Choroid plexus epithelial cell (primary cell): ENCODE data around the gene GPHA2.

Experiments
- DNase-seq: peaks from one replicate; pipeline ENCODE4 v3.0.0-alpha.2; 2010; ENCODE audit warnings: low read depth
- H3K4me3 ChIP-seq: 2 replicates; pipeline ENCODE4 v1.5.1; 2011; ENCODE audit warnings: low read depth, mild to moderate bottlenecking, control low read depth, low read length, moderate library complexity
- TF ChIP-seq, protein P1 (sequence below): conservative IDR thresholded peaks from 2 replicates; pipeline ENCODE4 v1.5.1; 2011; ENCODE audit warnings: low read depth, mild to moderate bottlenecking, control low read depth, inconsistent platforms, low read length, moderate library complexity

The GPHA2 gene

DNA sequence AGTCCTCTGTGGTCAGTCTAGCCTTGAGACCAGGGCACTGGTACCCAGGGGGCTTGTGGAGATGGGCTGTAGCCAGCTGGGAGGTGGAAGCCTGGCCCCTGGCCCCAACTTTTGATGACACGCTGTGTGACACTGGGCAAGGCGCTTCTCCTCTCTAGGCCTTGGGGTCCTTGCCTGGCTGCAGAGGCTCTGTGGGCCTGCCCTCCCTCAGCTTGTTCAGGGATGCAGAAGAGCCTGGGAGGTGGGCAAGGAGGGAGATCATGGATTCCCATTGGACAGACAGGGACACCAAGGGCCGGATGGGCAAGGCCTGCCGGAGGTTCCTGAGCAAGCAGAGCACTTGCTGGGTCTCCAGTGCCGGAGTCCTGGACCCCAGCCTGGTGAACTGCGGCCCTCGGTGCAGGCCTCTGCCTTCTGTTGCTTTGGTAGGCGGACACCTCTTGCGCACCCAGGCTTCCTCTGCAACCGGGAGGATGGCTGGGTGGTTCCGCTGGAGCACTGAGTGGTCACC lies 12.5 kb downstream of the GPHA2 start:
- TF ChIP-seq, protein P1, sequence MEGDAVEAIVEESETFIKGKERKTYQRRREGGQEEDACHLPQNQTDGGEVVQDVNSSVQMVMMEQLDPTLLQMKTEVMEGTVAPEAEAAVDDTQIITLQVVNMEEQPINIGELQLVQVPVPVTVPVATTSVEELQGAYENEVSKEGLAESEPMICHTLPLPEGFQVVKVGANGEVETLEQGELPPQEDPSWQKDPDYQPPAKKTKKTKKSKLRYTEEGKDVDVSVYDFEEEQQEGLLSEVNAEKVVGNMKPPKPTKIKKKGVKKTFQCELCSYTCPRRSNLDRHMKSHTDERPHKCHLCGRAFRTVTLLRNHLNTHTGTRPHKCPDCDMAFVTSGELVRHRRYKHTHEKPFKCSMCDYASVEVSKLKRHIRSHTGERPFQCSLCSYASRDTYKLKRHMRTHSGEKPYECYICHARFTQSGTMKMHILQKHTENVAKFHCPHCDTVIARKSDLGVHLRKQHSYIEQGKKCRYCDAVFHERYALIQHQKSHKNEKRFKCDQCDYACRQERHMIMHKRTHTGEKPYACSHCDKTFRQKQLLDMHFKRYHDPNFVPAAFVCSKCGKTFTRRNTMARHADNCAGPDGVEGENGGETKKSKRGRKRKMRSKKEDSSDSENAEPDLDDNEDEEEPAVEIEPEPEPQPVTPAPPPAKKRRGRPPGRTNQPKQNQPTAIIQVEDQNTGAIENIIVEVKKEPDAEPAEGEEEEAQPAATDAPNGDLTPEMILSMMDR = no peak
- no peak for DNase-seq
- H3K4me3 ChIP-seq = no peak overlapping the region

DNA sequence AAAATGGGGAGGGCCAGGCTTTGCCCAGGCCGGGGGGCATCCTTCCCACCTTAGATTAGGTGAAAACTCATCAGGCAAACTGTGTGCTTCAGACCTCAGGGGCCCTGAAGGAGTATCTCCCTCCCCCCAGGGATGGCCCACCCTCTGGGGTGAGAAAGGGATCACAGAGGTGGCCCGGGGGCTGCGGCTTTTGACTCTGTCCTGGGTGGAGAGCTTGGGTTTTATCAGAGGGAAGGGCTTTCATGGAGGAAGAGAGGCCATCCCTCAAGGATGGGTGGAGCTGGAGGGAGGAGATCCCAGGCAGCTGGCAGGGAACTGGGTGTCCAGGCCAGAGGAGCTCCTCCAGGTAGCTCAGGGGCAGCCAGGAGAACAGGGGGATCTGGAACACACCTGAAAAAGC lies 14.3 kb downstream of the GPHA2 start:
- TF ChIP-seq, protein P1 = no peak
- H3K4me3 ChIP-seq = no peak overlapping the region
- DNase-seq = no peak

DNA sequence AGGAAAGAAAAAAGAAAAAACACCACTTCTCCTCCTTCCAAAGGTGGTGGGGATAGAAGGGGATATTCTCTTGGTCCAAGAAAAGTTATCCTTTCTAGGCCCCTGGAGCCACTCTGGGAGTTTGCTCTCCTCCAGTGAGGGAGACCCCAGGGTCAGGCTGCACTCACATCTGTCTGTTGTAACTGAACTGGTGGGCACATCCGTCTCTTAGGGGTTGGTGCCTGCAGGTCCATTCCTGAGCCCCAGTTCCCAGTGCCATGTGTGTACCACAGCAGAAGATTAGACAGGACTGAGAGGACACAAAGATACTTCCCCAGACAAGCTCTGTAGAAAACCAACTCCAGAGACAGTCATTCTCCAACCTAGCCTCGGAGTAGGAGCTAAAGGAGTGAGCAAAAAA lies 15.6 kb downstream of the GPHA2 start:
- TF ChIP-seq, protein P1 = no peak
- H3K4me3 ChIP-seq = no peak overlapping the region

DNA sequence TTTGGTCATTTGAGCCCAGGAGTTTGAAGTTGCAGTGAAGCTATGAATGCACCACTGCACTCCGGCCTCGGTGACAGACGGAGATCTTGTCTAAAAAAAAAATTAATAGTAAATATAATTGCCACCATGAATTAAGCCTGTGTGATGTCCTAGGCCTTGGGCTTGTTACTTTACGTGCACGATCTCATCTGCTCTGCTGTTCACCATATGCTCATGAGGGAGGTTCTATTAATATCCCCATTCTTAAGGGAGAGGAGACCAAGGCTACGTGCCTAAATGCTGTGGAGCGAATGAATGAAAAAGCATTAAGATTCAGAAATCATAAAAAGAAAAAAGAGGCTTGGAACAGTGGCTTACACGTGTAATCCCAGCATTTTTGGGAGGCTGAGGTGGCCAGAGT lies 16.1 kb downstream of the GPHA2 start:
- no peak for DNase-seq
- H3K4me3 ChIP-seq = no peak overlapping the region
- TF ChIP-seq, protein P1 = no peak

More for the DNA sequence above, 15.6 kb downstream of the GPHA2 start:
- DNase-seq = no peak

DNA sequence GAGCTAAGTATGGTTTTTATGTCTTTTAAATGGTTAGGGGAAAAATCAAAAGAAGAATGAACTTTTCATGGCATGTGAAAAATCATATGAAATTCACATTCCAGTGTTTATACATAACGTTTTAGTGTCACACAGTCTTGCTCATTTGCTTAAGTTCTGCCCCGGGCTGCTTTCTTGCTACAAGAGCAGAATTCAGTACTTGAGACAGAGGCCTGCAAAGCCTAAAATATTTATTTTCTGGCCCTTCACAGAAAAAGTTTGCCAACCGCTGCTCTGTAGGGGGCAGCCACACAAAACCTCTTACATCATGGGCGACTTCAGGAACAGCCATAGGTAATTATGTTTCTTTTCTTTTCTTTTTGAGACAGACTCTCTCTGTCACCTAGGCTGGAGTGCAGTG lies 17.7 kb downstream of the GPHA2 start:
- peak overlapping the region; percentile 50 for H3K4me3 ChIP-seq
- TF ChIP-seq, protein P1 = peak; percentile 48
- peak; percentile 84 for DNase-seq

DNA sequence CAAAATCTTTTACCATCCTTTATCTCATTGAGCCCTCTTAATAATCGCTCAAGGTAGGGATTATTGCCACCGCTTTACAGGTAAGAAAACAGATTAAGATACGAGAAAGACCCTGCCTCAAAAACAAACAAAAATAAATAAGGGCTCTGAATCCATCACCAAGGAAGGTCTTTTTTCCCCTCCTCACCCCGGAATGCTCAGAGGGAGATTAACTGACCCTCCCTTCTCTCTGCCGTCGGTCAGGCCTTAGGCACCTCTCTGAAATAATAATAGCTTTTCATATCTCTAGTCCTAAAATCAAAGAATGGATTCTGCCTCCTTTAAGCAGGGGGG lies 18.1 kb downstream of the GPHA2 start:
- DNase-seq = no peak
- H3K4me3 ChIP-seq = peak overlapping the region; percentile 50
- TF ChIP-seq, protein P1 = no peak

DNA sequence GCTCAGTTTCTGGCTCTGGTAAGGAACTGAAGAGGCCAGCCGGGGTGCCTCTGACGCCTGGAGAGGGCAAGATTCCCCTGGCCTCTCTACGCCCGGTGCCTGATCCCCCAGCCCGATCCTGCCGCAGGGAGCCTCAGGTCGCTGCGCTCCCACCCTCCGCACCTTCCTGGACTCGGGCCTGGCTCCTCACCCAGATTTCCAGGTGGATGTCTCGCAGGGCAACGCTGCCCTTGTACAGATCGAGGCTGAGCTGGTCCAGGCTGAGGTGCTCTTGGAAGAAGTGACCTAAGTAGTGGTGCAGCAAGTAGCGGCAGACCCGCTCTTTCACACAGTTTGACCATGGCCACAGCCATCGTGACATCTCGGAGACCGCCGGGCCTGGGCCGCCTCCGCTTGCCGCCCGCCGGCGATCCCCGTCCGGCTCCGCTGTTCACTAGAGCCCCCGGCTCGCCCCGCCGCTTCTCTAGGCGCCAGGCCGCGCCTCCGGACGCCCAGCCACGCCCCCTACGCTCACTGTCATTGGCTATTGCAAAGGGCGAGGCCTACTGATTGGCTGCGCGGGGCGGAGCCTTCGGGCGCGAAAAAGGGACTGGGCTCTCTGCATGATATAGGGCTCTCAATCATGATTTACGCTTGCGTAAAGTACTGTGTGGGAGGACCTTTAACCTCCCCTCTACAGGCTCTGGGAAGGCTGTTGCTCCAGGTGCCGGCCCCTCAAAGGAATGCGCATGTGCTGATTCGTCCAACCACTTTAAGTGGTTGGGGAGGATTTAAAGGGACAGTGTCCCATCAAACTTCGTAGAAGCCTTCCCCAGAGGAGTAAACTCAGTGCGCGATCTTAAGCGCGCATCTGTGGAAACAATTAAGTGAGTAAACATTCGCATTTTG lies 18.7 kb downstream of the GPHA2 start, which contains the start of gene ATG2A:
TSS of gene ATG2A (minus strand) at position 435 of the 888 bp plus-strand sequence. CDS start at position 361, 74 bp downstream.
- TF ChIP-seq, protein P1 = no peak
- DNase-seq = peak; percentile 100
- H3K4me3 ChIP-seq = peak within 1 kb of the TSS; percentile 76
